HL-60 (cell line): ENCODE results near the gene NKAIN1.

Source experiments
- REST ChIP-seq: IDR thresholded peaks from 2 replicates; pipeline ENCODE4 v1.6.1; 2012; ENCODE audit warnings: low read depth; ENCODE audit not compliant: insufficient replicate concordance
- TF ChIP-seq, protein P1 (sequence below): IDR thresholded peaks from one replicate; pipeline ENCODE4 v1.5.1; 2011; ENCODE audit warnings: low read length, control low read depth, inconsistent platforms; ENCODE audit not compliant: insufficient read depth

- TF ChIP-seq REST: no peak
- TF ChIP-seq, protein P1, sequence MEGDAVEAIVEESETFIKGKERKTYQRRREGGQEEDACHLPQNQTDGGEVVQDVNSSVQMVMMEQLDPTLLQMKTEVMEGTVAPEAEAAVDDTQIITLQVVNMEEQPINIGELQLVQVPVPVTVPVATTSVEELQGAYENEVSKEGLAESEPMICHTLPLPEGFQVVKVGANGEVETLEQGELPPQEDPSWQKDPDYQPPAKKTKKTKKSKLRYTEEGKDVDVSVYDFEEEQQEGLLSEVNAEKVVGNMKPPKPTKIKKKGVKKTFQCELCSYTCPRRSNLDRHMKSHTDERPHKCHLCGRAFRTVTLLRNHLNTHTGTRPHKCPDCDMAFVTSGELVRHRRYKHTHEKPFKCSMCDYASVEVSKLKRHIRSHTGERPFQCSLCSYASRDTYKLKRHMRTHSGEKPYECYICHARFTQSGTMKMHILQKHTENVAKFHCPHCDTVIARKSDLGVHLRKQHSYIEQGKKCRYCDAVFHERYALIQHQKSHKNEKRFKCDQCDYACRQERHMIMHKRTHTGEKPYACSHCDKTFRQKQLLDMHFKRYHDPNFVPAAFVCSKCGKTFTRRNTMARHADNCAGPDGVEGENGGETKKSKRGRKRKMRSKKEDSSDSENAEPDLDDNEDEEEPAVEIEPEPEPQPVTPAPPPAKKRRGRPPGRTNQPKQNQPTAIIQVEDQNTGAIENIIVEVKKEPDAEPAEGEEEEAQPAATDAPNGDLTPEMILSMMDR: no peak
These were observed 587 bp downstream of the NKAIN1 start for GRCh38 chr1:31238986-31239613.
